Body of pancreas (tissue), 4 donors: ENCODE measurements around the gene CCER1. TPM values are rescaled to one million over a fixed set of nuclear protein-coding genes. Genes with fewer than 3 reads are reported as not detected.

ENCODE experiments used
- ATAC-seq: fragments of 150-250 bp; one replicate; pipeline ENCODE4 v1.9.1; 2016
- DNase-seq, 4 donors: peaks; one replicate each; pipeline ENCODE4 v3.0.0-alpha.2; 2019
- H3K27ac ChIP-seq, 4 donors: fragments of 200-600 bp; sonication (generic); 1 replicate in 3 of 4; 2 replicates in 1 of 4; pipeline versions ENCODE4 v1.5.1 to v1.6.1; 2016 to 2019; ENCODE audit warnings: mild to moderate bottlenecking in 1 of 4, mixed read lengths in 1 of 4, moderate library complexity in 1 of 4
- H3K27me3 ChIP-seq, 2 donors: fragments of 200-600 bp; sonication (generic); one replicate each; pipeline ENCODE4 v1.6.0; 2016; ENCODE audit warnings: mild to moderate bottlenecking in 1 of 2
- H3K36me3 ChIP-seq, 2 donors: fragments of 200-600 bp; sonication (generic); replicated peaks in 1 of 2; 2 replicates each; pipeline ENCODE4 v1.5.1; 2016; ENCODE audit warnings: low read depth in 2 of 2; ENCODE audit not compliant: insufficient read depth in 1 of 2
- H3K4me1 ChIP-seq: fragments of 200-600 bp; sonication (generic); one replicate; pipeline ENCODE4 v1.6.0; 2016
- H3K4me3 ChIP-seq, 2 donors: fragments of 200-600 bp; sonication (generic); 1 replicate in 1 of 2; 2 replicates in 1 of 2; pipeline ENCODE4 v1.5.1; 2016 to 2019
- H3K9me3 ChIP-seq, 3 donors: fragments of 200-600 bp; sonication (generic); 1 replicate in 2 of 3; 2 replicates in 1 of 3; pipeline ENCODE4 v1.5.1; 2016
- POLR2A ChIP-seq, 3 donors: fragments of 450-650 bp; IDR thresholded peaks; one replicate each; pipeline ENCODE4 v1.6.1; 2016; ENCODE audit warnings: antibody characterized with exemption in 3 of 3, mild to moderate bottlenecking in 2 of 3
- WGBS, 2 donors: methylation state at CpG; one replicate each; pipeline ENCODE4 v1.1.5; 2017; 5-methylcytosine and 5-hydroxymethylcytosine counted together
- intact Hi-C: fragments of 100-400 bp; cut with DNase I; formaldehyde crosslinking; loops from one replicate; pipeline ENCODE4 v1.15.1; 2023
- total RNA-seq, 2 donors: library from RNA; depleted of rRNA; stranded (reverse); fragments of >200 nt; gene quantifications; one replicate each; pipeline ENCODE4 v1.1.0, GENCODE V29; 2016
- TF ChIP-seq, protein P1 (sequence below), 7 experiments: fragments of 450-650 bp in 4 of 7; fragments of 200-600 bp in 3 of 7; sonication (generic) in 3 of 7; IDR thresholded peaks; one replicate each; pipeline ENCODE4 v1.5.1; 2016 to 2019; ENCODE audit warnings: antibody characterized with exemption in 7 of 7

The CCER1 gene
- total RNA-seq, 2 donors from 2014 or later: not detected

- TF ChIP-seq, protein P1, sequence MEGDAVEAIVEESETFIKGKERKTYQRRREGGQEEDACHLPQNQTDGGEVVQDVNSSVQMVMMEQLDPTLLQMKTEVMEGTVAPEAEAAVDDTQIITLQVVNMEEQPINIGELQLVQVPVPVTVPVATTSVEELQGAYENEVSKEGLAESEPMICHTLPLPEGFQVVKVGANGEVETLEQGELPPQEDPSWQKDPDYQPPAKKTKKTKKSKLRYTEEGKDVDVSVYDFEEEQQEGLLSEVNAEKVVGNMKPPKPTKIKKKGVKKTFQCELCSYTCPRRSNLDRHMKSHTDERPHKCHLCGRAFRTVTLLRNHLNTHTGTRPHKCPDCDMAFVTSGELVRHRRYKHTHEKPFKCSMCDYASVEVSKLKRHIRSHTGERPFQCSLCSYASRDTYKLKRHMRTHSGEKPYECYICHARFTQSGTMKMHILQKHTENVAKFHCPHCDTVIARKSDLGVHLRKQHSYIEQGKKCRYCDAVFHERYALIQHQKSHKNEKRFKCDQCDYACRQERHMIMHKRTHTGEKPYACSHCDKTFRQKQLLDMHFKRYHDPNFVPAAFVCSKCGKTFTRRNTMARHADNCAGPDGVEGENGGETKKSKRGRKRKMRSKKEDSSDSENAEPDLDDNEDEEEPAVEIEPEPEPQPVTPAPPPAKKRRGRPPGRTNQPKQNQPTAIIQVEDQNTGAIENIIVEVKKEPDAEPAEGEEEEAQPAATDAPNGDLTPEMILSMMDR (IDR thresholded peaks at IDR 0.05): no peak
- TF ChIP-seq POLR2A (IDR thresholded peaks at IDR 0.05): no peak
- intact Hi-C loops: no loop called here
- H3K4me1 ChIP-seq: no peaks in the 10 kb centered on the region
- 48 to 58% methylated on average over 1 of the region's 1 CpG for WGBS, 2 donors
- no peaks in the 10 kb centered on the region for H3K27me3 ChIP-seq
- no peak overlapping the region for H3K4me3 ChIP-seq
- H3K9me3 ChIP-seq: no peaks in the 10 kb centered on the region
- ATAC-seq (no peak), DNase-seq (no peak)
- H3K36me3 ChIP-seq: no peaks in the 10 kb centered on the region
- H3K27ac ChIP-seq: no peak overlapping the region
Measured at GRCh38 chr12:90905691-90906370, 49.1 kb downstream of the CCER1 start.

DNA sequence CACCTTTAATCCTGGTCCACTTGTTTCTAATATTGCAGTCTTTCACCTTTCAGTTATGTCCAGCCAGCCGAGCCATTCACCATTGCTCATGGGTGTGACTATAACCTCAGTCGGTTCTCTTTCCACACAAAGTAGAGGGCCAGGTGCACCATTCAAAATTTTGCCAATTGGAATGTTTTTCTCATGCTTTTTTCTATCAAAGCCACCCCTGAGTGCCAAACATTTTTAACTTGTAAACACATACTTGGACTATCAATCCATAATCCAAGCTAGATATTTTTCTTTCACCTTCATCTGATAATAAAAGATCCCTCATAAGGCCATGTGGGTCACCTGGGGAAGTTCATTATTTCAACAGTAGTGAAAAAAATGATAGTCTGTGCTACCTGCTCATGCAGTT lies 52.4 kb downstream of the CCER1 start:
- Histone ChIP-seq H3K9me3 (no peaks in the 10 kb centered on the region), H3K27ac (no peak overlapping the region), H3K27me3 (no peaks in the 10 kb centered on the region), H3K4me3 (no peak overlapping the region), H3K36me3 (no peaks in the 10 kb centered on the region), H3K4me1 (no peaks in the 10 kb centered on the region)
- no peak for DNase-seq
- intact Hi-C loops: no loop called here
- TF ChIP-seq, protein P1 (IDR thresholded peaks at IDR 0.05): no peak
- TF ChIP-seq POLR2A (IDR thresholded peaks at IDR 0.05): no peak
- no peak for ATAC-seq
- WGBS, 2 donors: 58 to 63% methylated on average over 2 of the region's 2 CpGs

Other genes with a start within 250 kb of the CCER1 start
- gene EPYC, start 49.8 kb upstream of the CCER1 start, total RNA-seq: not detected
- not detected for gene KERA, start 102.8 kb upstream of the CCER1 start, total RNA-seq
- 10 to 100 TPM; 35.9 to 93.7 TPM for gene LUM, start 156.3 kb upstream of the CCER1 start, total RNA-seq
- gene DCN, start 227.6 kb upstream of the CCER1 start, total RNA-seq: 100 to 1,000 TPM; 301 to 314 TPM